HepG2 (cell line): ENCODE measurements around the gene CABLES1. TPM values are rescaled to one million over a fixed set of nuclear protein-coding genes. Genes with fewer than 3 reads are reported as not detected.
"Not testable (repeated sequence)": the region's sequence is repeated elsewhere in the genome, so short reads cannot be mapped to it uniquely, and the experiment has no call there.

ENCODE experiments used
- ATAC-seq: fragments of 200-7000 bp; cut with Tn5 transposase; 3 replicates; pipeline ENCODE4 v1.9.1; 2020; ENCODE audit warnings: mild to moderate bottlenecking, moderate library complexity
- BruUV-seq: library from RNA; stranded (reverse); fragments of 400-500 nt; replicated peaks from 2 replicates; lab custom pipeline; 2021; lab: Mats Ljungman, UMichigan
- CTCF ChIA-PET: fragments of 300-600 bp; formaldehyde crosslinking; extraction: SDS; loops from one replicate; lab custom pipeline; 2021; ENCODE audit warnings: low total read pairs, inconsistent platforms, low intra/inter-chr PET ratio; lab: Yijun Ruan, JAX
- POLR2A ChIA-PET: fragments of 350-600 bp; sonication (Branson Sonifier 250); formaldehyde crosslinking; loops from one replicate; lab custom pipeline; 2020; ENCODE audit warnings: antibody characterized with exemption, inconsistent platforms; lab: Yijun Ruan, JAX
- DNase-seq: peaks from one replicate; pipeline ENCODE4 v3.0.0-alpha.2; 2015; ENCODE audit warnings: low spot score
- FAIRE-seq: peaks from 3 replicates; lab custom pipeline; 2011; peaks lifted over from hg19 to GRCh38; lab: Jason Lieb, UNC
- H2AFZ ChIP-seq: one replicate; pipeline ENCODE4 v1.6.1; 2011; ENCODE audit warnings: low read length, inconsistent platforms
- H3K27ac ChIP-seq: fragments of 300-600 bp; 3 replicates; pipeline ENCODE4 v1.8.0; 2011; ENCODE audit warnings: mixed run types, mild to moderate bottlenecking, mixed read lengths, low read length, inconsistent platforms; ENCODE audit not compliant: insufficient read depth; ENCODE audit errors: extremely low read length
- H3K27me3 ChIP-seq, 2 experiments: fragments of 200-600 bp in 1 of 2; 2 replicates in 1 of 2; 3 replicates in 1 of 2; pipeline versions ENCODE4 v1.6.0 to v1.8.0; 2011; ENCODE audit warnings: low read length in 2 of 2, mild to moderate bottlenecking in 2 of 2, moderate library complexity in 2 of 2, inconsistent platforms in 1 of 2; ENCODE audit not compliant: insufficient read depth in 2 of 2, control insufficient read depth in 1 of 2
- H3K36me3 ChIP-seq, 2 experiments: fragments of 200-600 bp in 1 of 2; replicated peaks in 1 of 2; 2 replicates in 1 of 2; 3 replicates in 1 of 2; pipeline versions ENCODE4 v1.5.1 to v1.8.0; 2011; ENCODE audit warnings: low read length in 2 of 2, inconsistent platforms in 1 of 2; ENCODE audit not compliant: insufficient read depth in 2 of 2, control insufficient read depth in 1 of 2
- H3K4me1 ChIP-seq: 2 replicates; pipeline ENCODE4 v1.5.1; 2012; ENCODE audit warnings: low read length, inconsistent platforms; ENCODE audit not compliant: insufficient read depth
- H3K4me2 ChIP-seq: 2 replicates; pipeline ENCODE4 v1.6.0; 2011; ENCODE audit warnings: low read depth, low read length, inconsistent platforms
- H3K4me3 ChIP-seq, 3 experiments: fragments of 200-600 bp in 1 of 3; sonication (generic), shearing (Covaris generic) in 1 of 3; replicated peaks in 1 of 3; 2 replicates each; pipeline ENCODE4 v1.5.1; 2011 to 2016; ENCODE audit warnings: low read length in 3 of 3, inconsistent platforms in 2 of 3, low read depth in 2 of 3, mild to moderate bottlenecking in 2 of 3, control low read depth in 1 of 3, mixed read lengths in 1 of 3; ENCODE audit not compliant: insufficient read depth in 1 of 3
- H3K79me2 ChIP-seq: one replicate; pipeline ENCODE4 v1.6.1; 2011; ENCODE audit warnings: low read length, inconsistent platforms; ENCODE audit not compliant: insufficient read depth
- H3K9ac ChIP-seq: 2 replicates; pipeline ENCODE4 v1.6.0; 2011; ENCODE audit warnings: mild to moderate bottlenecking, low read depth, low read length, inconsistent platforms; ENCODE audit not compliant: insufficient read depth
- H3K9me3 ChIP-seq: 2 replicates; pipeline ENCODE4 v1.5.1; 2012; ENCODE audit warnings: mild to moderate bottlenecking, low read length
- H4K20me1 ChIP-seq: 2 replicates; pipeline ENCODE4 v1.6.0; 2011; ENCODE audit warnings: inconsistent platforms, mild to moderate bottlenecking, low read length, moderate library complexity; ENCODE audit not compliant: insufficient read depth
- ZBTB38 ChIP-seq: sonication (generic); formaldehyde crosslinking; IDR thresholded peaks from 2 replicates; pipeline ENCODE4 v1.5.1; 2020; ENCODE audit warnings: mild to moderate bottlenecking, missing genetic modification reagents
- ZNF121 ChIP-seq: sonication (generic); formaldehyde crosslinking; IDR thresholded peaks from 2 replicates; pipeline ENCODE4 v1.5.0; 2020; ENCODE audit warnings: mild to moderate bottlenecking, missing genetic modification reagents
- ZNF136 ChIP-seq: sonication (generic); formaldehyde crosslinking; IDR thresholded peaks from 2 replicates; pipeline ENCODE4 v1.8.1; 2022; ENCODE audit warnings: low read depth, mild to moderate bottlenecking, moderate library complexity, missing genetic modification reagents
- WGBS: methylation state at CpG from one replicate; pipeline ENCODE4 v1.1.6; 2017; ENCODE audit warnings: low lambda C conversion rate; 5-methylcytosine and 5-hydroxymethylcytosine counted together
- in situ Hi-C: cut with HindIII; loops from 2 replicates; pipeline ENCODE4 v1.10.0; 2017; ENCODE audit warnings: low pct_unique_long_range_greater_than_20kb; ENCODE audit not compliant: extremely low pct_ligation_motif_present
- intact Hi-C: fragments of 100-400 bp; cut with micrococcal nuclease; formaldehyde crosslinking; loops from one replicate; pipeline ENCODE4 v1.10.0; 2022; ENCODE audit not compliant: unreplicated experiment
- polyA plus RNA-seq, 8 experiments: library from polyadenylated mRNA; depleted of rRNA in 3 of 8; stranded (reverse) in 7 of 8; unstranded in 1 of 8; fragments of >200 nt; fragmentation: Illumina TruSeq in 4 of 8; extraction: Trizol in 4 of 8; gene quantifications; 2 replicates each; pipeline versions ENCODE4 v1.2.1 to v1.2.3, GENCODE V29; 2011 to 2016; ENCODE audit warnings: low read depth in 4 of 8, missing spikeins in 1 of 8, mixed read lengths in 1 of 8; ENCODE audit not compliant: insufficient read depth in 1 of 8
- total RNA-seq, 5 experiments: library from RNA; depleted of rRNA; stranded (reverse); fragments of >200 nt; fragmentation: Illumina TruSeq; extraction: Trizol; gene quantifications; 2 replicates each; pipeline ENCODE4 v1.2.3, GENCODE V29; 2016; ENCODE audit warnings: low read depth in 1 of 5
- TF ChIP-seq, protein P1 (sequence below): sonication (generic); formaldehyde crosslinking; IDR thresholded peaks from 2 replicates; pipeline ENCODE4 v1.5.0; 2020; ENCODE audit warnings: mild to moderate bottlenecking, missing genetic modification reagents
- TF ChIP-seq, protein P2 (sequence below): sonication (generic); formaldehyde crosslinking; IDR thresholded peaks from 2 replicates; pipeline ENCODE4 v1.4.0; 2020; ENCODE audit warnings: missing genetic modification reagents
- TF ChIP-seq, protein P3 (sequence below): sonication (generic); formaldehyde crosslinking; IDR thresholded peaks from 2 replicates; pipeline ENCODE4 v1.5.1; 2020; ENCODE audit warnings: mild to moderate bottlenecking, missing genetic modification reagents, moderate library complexity

The CABLES1 gene
- total and polyA plus RNA-seq, 2 of the 13 experiments (the other 11 are each of a cell fraction or from before 2014, with no cell fraction given), result 14.7 to 25.8 TPM

DNA sequence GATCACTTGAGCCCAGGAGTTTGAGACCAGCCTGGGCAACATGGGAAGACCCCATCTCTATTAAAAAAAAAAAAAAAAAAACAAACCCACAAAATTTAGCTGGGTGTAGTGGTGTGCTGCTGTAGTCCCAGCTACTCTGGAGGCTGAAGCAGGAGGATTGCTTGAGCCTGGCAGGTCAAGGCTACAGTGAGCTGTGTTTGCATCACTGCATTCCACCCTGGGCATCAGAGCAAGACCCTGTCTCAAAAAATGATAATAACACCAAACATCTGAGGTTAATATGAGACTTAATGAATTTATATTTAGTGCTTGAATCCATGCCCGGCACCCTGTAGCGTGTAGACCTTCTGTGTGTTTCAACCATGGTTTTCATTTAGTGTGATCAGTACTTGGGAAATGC lies 22.8 kb downstream of the CABLES1 start:
- Histone ChIP-seq H3K79me2 (peaks cover 71% of the 10 kb centered on the region), H4K20me1 (no peaks in the 10 kb centered on the region), H3K4me3 (no peak overlapping the region), H3K4me2 (no peak overlapping the region), H3K27me3 (no peaks in the 10 kb centered on the region), H3K9ac (no peak overlapping the region), H3K4me1 (peaks cover 45% of the 10 kb centered on the region), H3K27ac (no peak overlapping the region), H2AFZ (no peak overlapping the region), H3K36me3 (peaks cover 2 to 22% of the 10 kb centered on the region in 2 experiments; a peak in 4 of 5 replicates), H3K9me3 (no peaks in the 10 kb centered on the region)
- ATAC-seq (no peak), FAIRE-seq (no peak), DNase-seq (no peak)
- CTCF ChIA-PET, result no interaction called here
- in situ Hi-C loops, result no loop called here
- 100% methylated on average over 2 of the region's 2 CpGs for WGBS
- BruUV-seq, result no TSS peak
- TF ChIP-seq, protein P1, sequence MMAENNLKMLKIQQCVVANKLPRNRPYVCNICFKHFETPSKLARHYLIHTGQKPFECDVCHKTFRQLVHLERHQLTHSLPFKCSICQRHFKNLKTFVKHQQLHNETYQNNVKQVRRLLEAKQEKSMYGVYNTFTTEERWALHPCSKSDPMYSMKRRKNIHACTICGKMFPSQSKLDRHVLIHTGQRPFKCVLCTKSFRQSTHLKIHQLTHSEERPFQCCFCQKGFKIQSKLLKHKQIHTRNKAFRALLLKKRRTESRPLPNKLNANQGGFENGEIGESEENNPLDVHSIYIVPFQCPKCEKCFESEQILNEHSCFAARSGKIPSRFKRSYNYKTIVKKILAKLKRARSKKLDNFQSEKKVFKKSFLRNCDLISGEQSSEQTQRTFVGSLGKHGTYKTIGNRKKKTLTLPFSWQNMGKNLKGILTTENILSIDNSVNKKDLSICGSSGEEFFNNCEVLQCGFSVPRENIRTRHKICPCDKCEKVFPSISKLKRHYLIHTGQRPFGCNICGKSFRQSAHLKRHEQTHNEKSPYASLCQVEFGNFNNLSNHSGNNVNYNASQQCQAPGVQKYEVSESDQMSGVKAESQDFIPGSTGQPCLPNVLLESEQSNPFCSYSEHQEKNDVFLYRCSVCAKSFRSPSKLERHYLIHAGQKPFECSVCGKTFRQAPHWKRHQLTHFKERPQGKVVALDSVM (CRISPR knock-in tag), result peak; percentile 87
- TF ChIP-seq ZNF136 (no peak), ZNF121 (CRISPR knock-in tag) (peak; percentile 85)
- intact Hi-C loops, result no loop called here
- POLR2A ChIA-PET, result interaction anchor here (1.1 kb wide), 1 partner anchor 17 kb away, joined by 3 read pairs; no protein-coding TSS in a partner anchor

DNA sequence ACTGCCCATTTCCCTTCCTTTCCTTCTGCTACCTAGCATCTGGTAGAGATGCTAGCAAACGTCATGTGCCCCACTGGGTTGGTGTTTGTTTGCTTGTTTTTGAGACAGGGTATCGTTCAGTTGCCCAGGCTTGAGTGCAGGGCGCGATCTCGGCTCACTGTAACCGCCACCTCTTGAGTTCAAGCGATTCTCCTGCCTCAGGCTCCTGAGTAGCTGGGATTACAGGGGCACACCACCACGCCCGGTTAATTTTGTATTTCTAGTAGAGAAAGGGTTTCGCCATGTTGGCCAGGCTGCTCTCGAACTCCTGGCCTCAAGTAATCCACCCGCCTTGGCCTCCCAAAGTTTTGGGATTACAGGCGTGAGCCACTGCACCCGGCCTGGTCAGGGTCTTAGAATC lies 23.6 kb downstream of the CABLES1 start:
- peak overlapping the region; percentile 44; the same call in 1 of the 2 replicates for H3K9ac ChIP-seq
- CTCF ChIA-PET, H4K20me1 ChIP-seq, ATAC-seq, intact Hi-C loops, BruUV-seq, in situ Hi-C loops, DNase-seq, H3K9me3 ChIP-seq, H2AFZ ChIP-seq, FAIRE-seq, H3K27me3 ChIP-seq: not testable (repeated sequence)
- H3K4me2 ChIP-seq, result peak overlapping the region; percentile 62
- peak overlapping the region; percentile 75 for H3K27ac ChIP-seq
- peaks cover 45% of the 10 kb centered on the region for H3K4me1 ChIP-seq
- WGBS, result 93% methylated on average over 13 of the region's 14 CpGs
- H3K4me3 ChIP-seq, result peak overlapping the region in 1 of 3 experiments; percentile 21; a peak in 1 of 6 replicates
- H3K36me3 ChIP-seq, result peaks cover 2 to 20% of the 10 kb centered on the region in 2 experiments; a peak in 3 of 5 replicates
- H3K79me2 ChIP-seq, result peaks cover 72% of the 10 kb centered on the region
- POLR2A ChIA-PET, result interaction anchor here (1.1 kb wide), 1 partner anchor 17 kb away, joined by 3 read pairs; no protein-coding TSS in a partner anchor
- TF ChIP-seq, protein P2, sequence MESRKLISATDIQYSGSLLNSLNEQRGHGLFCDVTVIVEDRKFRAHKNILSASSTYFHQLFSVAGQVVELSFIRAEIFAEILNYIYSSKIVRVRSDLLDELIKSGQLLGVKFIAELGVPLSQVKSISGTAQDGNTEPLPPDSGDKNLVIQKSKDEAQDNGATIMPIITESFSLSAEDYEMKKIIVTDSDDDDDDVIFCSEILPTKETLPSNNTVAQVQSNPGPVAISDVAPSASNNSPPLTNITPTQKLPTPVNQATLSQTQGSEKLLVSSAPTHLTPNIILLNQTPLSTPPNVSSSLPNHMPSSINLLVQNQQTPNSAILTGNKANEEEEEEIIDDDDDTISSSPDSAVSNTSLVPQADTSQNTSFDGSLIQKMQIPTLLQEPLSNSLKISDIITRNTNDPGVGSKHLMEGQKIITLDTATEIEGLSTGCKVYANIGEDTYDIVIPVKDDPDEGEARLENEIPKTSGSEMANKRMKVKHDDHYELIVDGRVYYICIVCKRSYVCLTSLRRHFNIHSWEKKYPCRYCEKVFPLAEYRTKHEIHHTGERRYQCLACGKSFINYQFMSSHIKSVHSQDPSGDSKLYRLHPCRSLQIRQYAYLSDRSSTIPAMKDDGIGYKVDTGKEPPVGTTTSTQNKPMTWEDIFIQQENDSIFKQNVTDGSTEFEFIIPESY, result peak; percentile 60; the same call in 1 of the 2 replicates
- TF ChIP-seq, protein P3, sequence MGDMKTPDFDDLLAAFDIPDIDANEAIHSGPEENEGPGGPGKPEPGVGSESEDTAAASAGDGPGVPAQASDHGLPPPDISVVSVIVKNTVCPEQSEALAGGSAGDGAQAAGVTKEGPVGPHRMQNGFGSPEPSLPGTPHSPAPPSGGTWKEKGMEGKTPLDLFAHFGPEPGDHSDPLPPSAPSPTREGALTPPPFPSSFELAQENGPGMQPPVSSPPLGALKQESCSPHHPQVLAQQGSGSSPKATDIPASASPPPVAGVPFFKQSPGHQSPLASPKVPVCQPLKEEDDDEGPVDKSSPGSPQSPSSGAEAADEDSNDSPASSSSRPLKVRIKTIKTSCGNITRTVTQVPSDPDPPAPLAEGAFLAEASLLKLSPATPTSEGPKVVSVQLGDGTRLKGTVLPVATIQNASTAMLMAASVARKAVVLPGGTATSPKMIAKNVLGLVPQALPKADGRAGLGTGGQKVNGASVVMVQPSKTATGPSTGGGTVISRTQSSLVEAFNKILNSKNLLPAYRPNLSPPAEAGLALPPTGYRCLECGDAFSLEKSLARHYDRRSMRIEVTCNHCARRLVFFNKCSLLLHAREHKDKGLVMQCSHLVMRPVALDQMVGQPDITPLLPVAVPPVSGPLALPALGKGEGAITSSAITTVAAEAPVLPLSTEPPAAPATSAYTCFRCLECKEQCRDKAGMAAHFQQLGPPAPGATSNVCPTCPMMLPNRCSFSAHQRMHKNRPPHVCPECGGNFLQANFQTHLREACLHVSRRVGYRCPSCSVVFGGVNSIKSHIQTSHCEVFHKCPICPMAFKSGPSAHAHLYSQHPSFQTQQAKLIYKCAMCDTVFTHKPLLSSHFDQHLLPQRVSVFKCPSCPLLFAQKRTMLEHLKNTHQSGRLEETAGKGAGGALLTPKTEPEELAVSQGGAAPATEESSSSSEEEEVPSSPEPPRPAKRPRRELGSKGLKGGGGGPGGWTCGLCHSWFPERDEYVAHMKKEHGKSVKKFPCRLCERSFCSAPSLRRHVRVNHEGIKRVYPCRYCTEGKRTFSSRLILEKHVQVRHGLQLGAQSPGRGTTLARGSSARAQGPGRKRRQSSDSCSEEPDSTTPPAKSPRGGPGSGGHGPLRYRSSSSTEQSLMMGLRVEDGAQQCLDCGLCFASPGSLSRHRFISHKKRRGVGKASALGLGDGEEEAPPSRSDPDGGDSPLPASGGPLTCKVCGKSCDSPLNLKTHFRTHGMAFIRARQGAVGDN (CRISPR knock-in tag), result peak; percentile 47; the same call in 1 of the 2 replicates
- peak; percentile 65; the same call in 1 of the 2 replicates for TF ChIP-seq ZBTB38 (CRISPR knock-in tag)
